NCI-H345 treated with DMSO at 0.1 percent for 48 hours (cell line): ENCODE measurements around the gene OPA1.

ENCODE experiments used
- DNase-seq: peaks from one replicate; lab custom pipeline; 2025; ENCODE audit not compliant: unreplicated experiment; lab: John Stamatoyannopoulos, UW

OPA1 gene

GRCh38 chr3:193704431-193704830 lies 111.4 kb downstream of the OPA1 start:
- DNase-seq, result no peak

- DNase-seq, result no peak
These were observed 115.3 kb downstream of the OPA1 start for GRCh38 chr3:193708270-193708669.

GRCh38 chr3:193710286-193711165 lies 117.5 kb downstream of the OPA1 start:
- no peak for DNase-seq

GRCh38 chr3:193711166-193711485 lies 118.1 kb downstream of the OPA1 start:
- DNase-seq, result no peak

GRCh38 chr3:193711523-193711963 lies 118.5 kb downstream of the OPA1 start:
- no peak for DNase-seq

GRCh38 chr3:193711964-193712598 lies 119.1 kb downstream of the OPA1 start:
- DNase-seq, result peak; percentile 99

- DNase-seq, result no peak
These were observed 119.9 kb downstream of the OPA1 start for GRCh38 chr3:193712938-193713337.

GRCh38 chr3:193714523-193715137 lies 121.6 kb downstream of the OPA1 start:
- no peak for DNase-seq

- DNase-seq, result no peak
These were observed 123.1 kb downstream of the OPA1 start for GRCh38 chr3:193716150-193716549.

GRCh38 chr3:193719735-193720134 lies 126.7 kb downstream of the OPA1 start:
- no peak for DNase-seq

- DNase-seq, result no peak
These were observed 127.2 kb downstream of the OPA1 start for GRCh38 chr3:193720169-193720568.

GRCh38 chr3:193722566-193722965 lies 129.6 kb downstream of the OPA1 start:
- DNase-seq, result no peak

- DNase-seq, result no peak
These were observed 134.1 kb downstream of the OPA1 start for GRCh38 chr3:193727089-193727488.

GRCh38 chr3:193728429-193729087 lies 135.6 kb downstream of the OPA1 start:
- no peak for DNase-seq

GRCh38 chr3:193729088-193729465 lies 136.1 kb downstream of the OPA1 start:
- DNase-seq, result no peak

GRCh38 chr3:193729601-193730000 lies 136.6 kb downstream of the OPA1 start:
- DNase-seq, result no peak

- DNase-seq, result no peak
These were observed 137.5 kb downstream of the OPA1 start for GRCh38 chr3:193730511-193730910.

GRCh38 chr3:193730976-193731375 lies 138.0 kb downstream of the OPA1 start:
- no peak for DNase-seq

GRCh38 chr3:193731656-193732055 lies 138.6 kb downstream of the OPA1 start:
- DNase-seq, result no peak

- no peak for DNase-seq
These were observed 139.4 kb downstream of the OPA1 start for GRCh38 chr3:193732391-193732790.

- no peak for DNase-seq
These were observed 139.8 kb downstream of the OPA1 start for GRCh38 chr3:193732827-193733226.
